ENCODE data around the gene KRTAP20-2.

- TF ChIP-seq NFIC (IDR thresholded peaks at IDR 0.05; ENCODE audit: low read depth, low read length) (no peak), RAD21 (IDR thresholded peaks at IDR 0.05; ENCODE audit: insufficient read depth, low read depth, low read length) (no peak), EED (IDR thresholded peaks at IDR 0.05; ENCODE audit: low read depth) (no peak), CTCF (IDR thresholded peaks at IDR 0.05 in 2 of 3, conservative IDR thresholded peaks at IDR 0.05 in 1 of 3; ENCODE audit: control insufficient read depth in 2 of 3, extremely low read depth in 1 of 3, insufficient read depth in 1 of 3, low read depth in 3 of 3, low read length in 3 of 3) (no peak), MXI1 (IDR thresholded peaks at IDR 0.05; ENCODE audit: low read depth, low read length) (no peak), POLR2AphosphoS5 (IDR thresholded peaks at IDR 0.05; ENCODE audit: low read length) (no peak), MTA2 (IDR thresholded peaks at IDR 0.05; ENCODE audit: low read depth) (no peak)
- TF ChIP-seq, protein P1, sequence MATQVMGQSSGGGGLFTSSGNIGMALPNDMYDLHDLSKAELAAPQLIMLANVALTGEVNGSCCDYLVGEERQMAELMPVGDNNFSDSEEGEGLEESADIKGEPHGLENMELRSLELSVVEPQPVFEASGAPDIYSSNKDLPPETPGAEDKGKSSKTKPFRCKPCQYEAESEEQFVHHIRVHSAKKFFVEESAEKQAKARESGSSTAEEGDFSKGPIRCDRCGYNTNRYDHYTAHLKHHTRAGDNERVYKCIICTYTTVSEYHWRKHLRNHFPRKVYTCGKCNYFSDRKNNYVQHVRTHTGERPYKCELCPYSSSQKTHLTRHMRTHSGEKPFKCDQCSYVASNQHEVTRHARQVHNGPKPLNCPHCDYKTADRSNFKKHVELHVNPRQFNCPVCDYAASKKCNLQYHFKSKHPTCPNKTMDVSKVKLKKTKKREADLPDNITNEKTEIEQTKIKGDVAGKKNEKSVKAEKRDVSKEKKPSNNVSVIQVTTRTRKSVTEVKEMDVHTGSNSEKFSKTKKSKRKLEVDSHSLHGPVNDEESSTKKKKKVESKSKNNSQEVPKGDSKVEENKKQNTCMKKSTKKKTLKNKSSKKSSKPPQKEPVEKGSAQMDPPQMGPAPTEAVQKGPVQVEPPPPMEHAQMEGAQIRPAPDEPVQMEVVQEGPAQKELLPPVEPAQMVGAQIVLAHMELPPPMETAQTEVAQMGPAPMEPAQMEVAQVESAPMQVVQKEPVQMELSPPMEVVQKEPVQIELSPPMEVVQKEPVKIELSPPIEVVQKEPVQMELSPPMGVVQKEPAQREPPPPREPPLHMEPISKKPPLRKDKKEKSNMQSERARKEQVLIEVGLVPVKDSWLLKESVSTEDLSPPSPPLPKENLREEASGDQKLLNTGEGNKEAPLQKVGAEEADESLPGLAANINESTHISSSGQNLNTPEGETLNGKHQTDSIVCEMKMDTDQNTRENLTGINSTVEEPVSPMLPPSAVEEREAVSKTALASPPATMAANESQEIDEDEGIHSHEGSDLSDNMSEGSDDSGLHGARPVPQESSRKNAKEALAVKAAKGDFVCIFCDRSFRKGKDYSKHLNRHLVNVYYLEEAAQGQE (IDR thresholded peaks at IDR 0.05; ENCODE audit: low read depth, low read length): no peak
- TF ChIP-seq, protein P2, sequence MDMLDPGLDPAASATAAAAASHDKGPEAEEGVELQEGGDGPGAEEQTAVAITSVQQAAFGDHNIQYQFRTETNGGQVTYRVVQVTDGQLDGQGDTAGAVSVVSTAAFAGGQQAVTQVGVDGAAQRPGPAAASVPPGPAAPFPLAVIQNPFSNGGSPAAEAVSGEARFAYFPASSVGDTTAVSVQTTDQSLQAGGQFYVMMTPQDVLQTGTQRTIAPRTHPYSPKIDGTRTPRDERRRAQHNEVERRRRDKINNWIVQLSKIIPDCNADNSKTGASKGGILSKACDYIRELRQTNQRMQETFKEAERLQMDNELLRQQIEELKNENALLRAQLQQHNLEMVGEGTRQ (IDR thresholded peaks at IDR 0.05; ENCODE audit: borderline replicate concordance, low read depth, low read length): no peak
- TF ChIP-seq, protein P3, sequence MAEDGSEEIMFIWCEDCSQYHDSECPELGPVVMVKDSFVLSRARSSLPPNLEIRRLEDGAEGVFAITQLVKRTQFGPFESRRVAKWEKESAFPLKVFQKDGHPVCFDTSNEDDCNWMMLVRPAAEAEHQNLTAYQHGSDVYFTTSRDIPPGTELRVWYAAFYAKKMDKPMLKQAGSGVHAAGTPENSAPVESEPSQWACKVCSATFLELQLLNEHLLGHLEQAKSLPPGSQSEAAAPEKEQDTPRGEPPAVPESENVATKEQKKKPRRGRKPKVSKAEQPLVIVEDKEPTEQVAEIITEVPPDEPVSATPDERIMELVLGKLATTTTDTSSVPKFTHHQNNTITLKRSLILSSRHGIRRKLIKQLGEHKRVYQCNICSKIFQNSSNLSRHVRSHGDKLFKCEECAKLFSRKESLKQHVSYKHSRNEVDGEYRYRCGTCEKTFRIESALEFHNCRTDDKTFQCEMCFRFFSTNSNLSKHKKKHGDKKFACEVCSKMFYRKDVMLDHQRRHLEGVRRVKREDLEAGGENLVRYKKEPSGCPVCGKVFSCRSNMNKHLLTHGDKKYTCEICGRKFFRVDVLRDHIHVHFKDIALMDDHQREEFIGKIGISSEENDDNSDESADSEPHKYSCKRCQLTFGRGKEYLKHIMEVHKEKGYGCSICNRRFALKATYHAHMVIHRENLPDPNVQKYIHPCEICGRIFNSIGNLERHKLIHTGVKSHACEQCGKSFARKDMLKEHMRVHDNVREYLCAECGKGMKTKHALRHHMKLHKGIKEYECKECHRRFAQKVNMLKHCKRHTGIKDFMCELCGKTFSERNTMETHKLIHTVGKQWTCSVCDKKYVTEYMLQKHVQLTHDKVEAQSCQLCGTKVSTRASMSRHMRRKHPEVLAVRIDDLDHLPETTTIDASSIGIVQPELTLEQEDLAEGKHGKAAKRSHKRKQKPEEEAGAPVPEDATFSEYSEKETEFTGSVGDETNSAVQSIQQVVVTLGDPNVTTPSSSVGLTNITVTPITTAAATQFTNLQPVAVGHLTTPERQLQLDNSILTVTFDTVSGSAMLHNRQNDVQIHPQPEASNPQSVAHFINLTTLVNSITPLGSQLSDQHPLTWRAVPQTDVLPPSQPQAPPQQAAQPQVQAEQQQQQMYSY (CRISPR knock-in tag; IDR thresholded peaks at IDR 0.05): no peak
Observed at GRCh38 chr21:30605968-30606367, 29.0 kb upstream of the KRTAP20-2 start.
